ENCODE data around the gene TK2.
A peak's percentile ranks its signal among the peaks of the same experiment; 100 is the strongest.

The TK2 gene

DNA sequence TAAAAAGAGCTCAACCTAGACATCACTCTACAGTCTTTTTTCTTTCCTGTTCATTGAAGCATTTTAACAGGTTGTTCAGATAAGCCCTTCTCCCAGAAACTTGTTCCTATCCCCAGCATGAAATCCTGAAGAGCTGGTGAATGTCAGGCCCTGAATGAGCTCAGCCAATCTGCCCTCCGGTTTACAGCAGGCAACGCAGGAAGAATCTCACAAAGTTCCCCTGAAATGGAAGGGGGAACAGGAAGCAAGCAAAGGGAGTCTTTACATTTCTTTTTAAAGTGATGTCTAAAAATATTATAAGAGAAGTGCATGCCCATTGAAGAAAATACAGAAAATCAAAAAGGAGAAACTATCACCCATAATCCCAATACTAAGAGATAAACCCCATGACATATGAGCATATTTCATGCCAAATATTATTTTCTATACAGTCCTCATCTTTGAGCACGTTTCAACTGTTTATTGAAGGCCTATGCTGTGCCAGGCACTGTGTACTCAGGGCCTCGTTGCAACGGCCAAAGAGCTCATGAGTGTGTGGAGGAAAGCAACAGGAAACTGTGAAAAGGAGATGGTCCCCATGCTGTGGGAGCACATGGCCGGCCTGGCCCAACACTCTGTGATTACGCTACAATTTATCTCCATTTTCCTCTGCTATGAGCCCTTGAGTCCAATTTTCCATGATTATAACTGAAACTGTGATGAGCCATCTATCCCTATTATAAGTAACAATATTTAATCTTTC is 5.7 kb downstream of the TK2 start:
- DNase-seq: no peak

DNA sequence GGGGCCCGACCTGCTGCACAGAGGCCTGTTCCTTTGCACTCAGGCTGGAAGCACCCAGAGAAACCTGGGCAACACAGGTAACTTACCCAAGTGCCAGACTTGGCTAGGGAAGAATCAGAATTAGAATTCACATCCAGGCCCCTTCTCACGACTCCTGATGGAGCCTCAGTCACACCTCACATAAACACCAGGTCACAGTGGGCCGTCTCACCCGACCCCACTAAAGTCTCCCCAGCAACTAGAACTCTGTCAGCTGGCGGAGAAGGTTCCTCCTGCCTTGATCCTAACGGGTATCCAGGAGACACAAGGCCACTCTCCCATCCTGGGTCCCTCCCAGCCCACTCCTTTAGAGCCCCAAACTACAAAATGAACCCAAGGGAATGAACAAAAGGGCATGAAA is 6.4 kb downstream of the TK2 start:
- DNase-seq: no peak

DNA sequence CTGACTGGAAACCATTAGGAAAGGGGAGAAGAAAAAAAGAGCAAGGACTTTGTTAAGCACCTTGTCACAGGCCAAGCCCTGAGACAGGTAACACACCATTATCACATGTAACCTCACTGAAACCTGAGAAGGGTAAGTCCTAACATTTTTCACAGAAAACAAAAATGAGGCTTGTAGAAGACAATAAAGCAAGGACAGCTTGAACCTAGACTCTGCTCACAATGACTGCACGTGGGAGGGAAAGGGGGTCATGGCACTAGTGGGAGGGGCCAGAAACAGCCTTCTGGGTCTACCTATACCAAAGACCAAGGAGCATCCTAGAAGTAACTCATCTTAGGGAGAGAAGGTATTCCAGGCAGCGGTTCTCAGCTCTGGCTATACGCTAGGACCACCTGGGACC is 7.5 kb downstream of the TK2 start:
- no peak for DNase-seq

DNA sequence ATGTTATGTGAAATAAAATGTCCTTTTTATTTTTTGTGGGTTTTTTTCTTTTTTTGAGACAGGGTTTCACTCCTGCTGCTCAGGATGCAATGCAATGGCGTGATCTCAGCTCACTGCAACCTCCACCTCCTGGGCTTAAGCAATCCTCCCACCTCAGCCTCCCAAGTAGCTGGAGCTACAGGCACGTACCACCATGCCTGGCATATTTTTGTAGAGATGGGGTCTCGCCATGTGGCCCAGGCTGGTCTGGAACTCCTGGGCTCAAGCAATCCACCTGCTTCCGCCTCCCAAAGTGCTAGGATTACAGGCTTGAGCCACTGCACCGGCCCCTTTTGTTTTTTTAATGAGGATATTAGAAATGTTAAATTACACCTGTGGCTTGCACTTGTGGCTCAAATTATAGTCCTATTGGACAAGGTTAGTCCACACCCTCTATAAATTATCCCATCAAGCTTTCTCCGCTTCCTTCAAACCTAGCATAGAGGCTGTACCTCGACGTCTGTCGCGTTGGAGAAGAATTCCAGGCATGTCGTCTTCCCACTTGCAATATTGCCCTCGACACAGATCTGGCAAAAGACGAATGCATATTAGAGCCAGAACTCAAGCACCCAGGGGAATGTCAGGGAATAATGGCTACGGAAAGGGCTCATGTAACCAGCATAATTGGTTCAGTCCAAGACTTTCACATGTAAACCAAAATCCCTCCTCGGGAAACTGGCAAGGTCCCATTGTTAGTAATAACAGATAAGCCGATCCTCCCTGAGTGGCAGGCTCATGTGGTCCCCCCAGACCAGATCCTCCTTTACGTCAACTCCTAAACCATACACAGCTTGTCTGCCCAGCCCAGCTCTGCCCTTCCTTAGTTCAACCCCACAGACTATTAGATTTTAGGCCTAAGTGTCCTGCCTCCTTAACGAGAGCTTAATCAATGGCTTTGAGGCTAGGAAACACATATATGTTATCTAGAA is 8.2 kb downstream of the TK2 start:
- DNase-seq: no peak

DNA sequence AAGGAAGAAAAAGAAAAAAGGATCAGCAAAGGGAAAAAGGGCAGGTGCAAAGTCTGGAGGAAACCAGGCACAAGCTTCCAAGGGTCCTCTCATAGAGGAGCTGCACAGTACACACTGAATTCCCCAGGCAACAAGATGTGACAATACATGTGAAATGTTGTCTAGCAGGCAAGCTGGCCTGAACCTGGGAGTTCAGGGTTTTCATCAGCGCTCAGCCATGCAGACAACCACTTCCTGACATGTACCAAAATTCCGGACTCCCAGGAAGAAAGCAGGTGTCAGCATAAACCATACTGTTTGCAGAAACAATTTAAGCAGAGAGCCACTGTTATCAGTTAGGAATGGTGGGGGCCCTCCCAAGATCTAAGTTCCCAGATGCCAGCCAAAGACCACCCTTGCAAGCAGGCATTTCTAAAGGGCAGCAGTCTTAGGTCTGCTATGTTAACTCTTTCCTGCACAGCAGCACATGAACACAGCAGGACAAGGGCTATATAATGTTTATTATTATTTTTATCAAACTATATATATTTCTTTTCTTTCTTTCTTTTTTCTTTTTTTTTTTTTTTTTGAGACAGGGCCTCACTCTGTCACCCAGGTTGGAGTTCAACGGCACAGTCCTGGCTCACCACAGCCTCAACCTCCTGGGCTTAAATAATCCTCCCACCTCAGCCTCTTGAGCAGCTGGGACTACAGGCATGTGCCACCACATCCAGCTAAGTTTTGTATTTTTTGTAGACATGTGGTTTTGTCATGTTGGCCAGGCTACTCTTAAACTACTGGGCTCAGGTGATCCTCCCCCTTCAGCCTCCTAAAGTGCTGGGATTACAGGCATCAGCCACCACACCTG is 10.1 kb downstream of the TK2 start:
- DNase-seq: no peak

DNA sequence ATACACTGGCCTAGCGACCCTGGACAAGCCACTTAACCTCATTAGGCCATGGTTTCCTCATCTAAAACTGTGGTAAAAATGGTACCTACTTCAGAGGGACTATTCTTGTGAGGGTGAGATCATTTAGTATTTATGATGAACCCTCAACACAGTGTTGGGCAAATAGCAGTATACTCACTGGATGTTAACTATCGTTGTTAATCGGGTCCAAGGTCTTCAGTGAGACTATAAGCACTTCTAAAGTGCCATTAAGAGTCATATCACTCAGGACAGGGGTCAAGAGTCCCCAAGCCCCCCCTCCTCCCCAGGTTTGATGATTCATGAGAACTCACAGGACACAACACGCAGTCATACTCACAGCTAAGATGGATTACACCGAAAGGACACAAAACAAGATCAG is 11.0 kb downstream of the TK2 start:
- no peak for DNase-seq

DNA sequence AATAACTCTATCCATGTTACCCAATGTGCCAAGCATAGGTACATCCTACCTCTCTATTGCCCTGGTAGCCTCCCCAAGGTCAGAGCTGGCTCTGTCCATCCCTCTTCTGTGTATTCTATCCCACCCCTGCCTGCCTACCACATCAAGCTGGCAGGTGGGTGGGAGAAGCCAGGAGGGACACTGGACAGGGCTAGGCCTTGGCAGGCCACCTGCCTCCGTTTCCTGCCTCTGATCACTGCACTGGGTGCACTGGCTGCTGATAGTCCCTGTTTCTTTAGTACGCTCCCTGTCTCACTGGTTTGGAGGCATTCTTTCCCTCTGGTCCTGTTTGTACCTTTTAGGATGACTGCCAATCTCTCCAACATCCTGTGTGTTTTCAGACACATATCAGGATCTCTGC is 12.7 kb downstream of the TK2 start:
- no peak for DNase-seq

DNA sequence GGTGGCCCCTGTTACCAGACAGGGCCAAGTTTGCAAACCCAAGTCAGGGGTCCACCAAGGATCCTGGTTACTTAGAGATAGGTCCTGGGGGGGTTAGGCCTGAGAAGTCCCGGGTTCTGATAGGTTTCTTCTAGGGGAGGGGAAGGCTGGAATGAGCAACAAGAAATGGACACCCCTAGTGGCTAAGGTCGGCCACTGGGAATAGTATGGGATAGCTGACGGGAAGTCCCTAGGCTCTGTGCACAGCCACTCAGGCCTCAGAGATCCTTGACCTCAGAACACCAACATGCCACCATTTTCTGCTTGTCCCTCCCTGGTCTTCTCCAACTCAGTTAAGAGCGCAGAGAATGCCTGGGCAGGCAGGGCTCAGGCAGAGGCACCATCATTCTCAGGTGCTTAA is 13.4 kb downstream of the TK2 start:
- no peak for DNase-seq

DNA sequence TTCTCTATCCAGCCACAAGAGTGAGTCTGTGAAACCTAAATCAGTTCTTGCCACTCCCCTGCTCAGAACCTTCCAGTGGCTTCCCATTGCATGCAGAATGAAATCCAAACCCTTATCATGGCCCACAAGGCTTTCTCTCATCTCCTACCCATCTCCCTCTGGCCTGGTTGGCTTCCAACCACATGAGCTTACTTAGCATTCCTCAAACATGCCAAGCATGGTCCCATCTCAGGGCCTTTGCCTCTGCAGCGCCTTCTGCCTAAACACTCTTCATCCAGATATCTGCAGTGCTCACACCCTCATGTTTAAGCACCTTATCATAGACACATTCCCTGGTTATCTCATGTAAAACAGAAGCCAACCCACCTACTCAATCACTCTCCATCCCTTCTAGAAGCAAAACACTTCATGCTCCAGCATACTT is 15.5 kb downstream of the TK2 start:
- DNase-seq: no peak

DNA sequence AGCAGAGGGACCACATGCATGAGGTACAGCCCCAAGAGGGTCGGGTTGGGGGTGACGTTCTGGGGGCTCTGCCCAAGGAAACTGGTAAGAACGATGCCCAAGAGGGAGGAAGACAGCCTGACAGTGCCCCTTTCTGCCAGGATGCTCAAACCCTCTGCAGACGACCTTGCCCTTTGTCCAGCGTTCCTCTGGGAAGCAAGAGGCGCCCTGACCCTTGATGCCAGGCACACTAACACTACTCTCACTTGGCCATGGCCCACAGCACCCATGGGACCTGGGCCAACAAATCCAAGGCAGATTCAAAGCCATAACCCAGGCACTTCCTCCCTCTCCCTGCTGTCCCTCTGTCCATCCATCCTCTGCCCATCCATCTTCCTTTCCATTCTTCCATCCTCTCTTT is 20.4 kb downstream of the TK2 start:
- no peak for DNase-seq

DNA sequence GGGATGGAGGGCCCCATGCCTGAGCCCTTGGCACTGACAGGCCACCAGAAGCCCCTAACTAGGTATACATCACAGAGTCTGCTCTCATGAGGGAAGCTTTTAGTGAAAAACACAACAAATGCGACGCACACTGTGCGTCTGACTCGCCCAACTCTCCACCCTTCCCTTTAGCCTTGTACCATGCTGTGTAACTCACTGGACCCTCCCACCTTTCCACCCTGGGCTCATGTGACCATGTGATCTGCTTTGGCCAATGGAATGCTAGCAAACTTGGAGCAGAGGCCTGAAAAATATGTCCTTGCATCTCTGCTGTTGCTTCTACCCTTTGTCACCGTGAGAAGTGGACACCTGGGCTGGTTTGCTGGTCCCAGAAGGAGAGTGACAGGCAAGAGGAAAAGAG is 21.6 kb downstream of the TK2 start:
- DNase-seq: no peak

DNA sequence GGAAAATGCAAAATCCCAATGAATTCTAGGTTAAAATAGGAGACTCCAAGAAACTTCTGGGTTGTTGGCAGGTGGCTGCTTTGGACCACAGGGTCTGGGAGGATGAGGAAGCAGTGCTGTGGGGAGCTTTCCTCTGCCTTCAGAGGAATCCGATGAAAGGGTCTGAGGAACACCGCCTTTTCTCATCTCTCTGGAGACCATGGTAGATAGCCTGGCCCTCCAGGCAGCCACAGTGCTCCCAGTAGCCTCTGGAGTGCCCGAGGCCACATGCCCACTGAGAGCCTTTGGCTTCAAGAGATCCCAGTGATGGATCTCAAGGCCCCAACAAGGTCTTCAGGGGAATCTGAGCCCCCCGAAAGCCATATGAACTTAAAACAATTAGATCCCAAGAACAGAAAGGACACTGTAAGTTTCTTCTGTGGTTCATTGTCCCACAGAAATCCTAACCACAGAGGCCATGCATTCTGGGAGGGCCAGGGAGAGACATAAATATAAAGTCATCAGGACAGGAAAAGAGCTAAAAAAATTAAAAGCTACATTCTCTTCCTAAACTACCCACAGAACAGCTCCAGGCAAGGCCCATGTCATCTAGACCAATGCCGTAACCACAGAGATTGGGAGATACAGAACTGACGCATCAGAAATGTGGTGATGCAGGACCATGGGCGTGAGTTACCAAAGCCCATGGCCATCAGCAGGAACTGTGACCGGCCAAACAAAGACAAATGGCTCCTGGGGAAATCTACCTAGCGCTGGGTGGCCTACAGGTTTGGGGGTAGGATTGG is 24.3 kb downstream of the TK2 start:
- DNase-seq: no peak

DNA sequence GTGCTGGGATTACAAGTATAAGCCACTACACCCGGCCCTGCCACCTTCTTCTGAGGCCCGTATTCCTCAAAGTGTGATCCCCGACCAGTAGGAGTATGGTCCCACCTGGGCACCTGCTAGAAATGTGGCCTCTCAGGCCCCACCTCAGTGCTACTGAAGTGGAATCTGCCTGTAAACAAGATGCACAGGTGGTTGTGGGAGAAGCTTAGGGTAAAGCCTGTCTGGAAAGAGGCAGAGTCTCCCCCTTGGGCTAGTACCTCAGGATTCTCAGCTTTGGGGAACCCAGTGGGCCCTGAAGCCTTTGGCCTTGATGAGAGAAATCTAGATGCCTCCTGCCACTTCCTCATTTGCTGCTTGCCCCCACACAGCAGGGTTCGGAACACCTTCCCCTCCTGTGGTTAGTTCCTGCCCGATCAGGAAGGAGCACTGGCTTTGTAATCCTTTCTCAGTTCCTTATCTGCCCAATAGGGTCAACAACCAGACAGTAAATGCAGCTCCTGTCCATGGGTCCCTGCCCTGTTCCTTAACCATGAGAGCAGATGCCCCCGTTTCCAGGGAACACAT is 25.2 kb downstream of the TK2 start:
- no peak for DNase-seq

DNA sequence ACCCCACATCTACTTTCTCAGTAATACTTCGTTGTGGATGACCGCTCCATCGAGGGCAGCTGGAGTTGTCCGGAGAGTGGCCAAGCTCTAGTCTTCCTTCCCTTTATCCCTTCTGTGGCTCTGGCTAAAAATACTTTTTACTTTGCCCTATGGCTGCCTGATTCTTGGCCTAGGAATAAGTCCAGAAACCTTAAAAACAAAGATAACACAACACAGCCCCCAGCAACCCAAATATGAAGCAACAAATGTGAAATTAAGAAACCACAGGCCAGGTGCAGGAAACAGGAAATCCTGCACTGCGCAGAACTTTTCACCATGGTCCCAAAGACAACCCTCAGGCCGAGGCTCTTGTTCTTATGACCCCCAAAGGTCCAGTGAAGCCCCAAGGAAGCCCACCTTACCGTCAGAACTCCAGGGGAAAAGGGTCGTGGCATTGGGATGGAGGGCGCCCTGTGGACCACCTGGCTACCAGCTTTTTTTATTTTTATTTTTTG is 26.0 kb downstream of the TK2 start:
- DNase-seq: no peak

DNA sequence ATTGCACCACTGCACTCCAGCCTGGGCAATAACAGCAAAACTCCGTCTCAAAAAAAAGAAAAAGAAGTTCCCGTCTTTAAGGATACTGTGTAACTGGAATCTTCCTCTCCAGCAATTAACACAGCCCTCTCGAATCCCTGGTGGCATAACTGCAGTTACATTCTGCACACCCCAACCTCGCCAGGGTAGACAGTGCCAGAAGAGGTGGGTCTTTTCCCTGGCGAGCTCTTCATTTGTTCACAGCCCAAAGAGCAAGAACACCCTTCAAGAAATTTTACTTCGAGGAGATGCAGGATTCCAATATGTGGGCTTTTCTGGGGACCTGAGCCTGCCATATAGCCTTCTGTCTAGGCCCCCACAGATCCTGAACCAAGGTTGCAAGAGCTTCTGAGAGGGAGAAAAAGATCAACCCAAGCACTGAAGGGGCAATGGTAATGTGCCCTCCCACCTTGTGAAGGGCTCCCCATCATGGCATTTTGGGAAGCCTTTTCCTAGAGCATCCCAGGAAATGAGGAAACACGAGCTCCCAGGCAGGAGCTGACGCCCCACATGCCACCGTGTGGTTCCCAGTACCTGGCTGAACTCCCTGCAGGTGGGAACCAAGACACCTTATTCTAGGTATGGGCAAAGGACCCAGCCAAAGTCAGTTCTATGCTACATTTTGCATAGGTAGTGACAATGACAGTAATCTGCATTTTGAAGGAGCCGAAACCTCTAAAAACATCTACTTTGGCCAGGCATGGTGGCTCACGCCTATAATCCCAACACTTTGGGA is 26.9 kb downstream of the TK2 start:
- no peak for DNase-seq

DNA sequence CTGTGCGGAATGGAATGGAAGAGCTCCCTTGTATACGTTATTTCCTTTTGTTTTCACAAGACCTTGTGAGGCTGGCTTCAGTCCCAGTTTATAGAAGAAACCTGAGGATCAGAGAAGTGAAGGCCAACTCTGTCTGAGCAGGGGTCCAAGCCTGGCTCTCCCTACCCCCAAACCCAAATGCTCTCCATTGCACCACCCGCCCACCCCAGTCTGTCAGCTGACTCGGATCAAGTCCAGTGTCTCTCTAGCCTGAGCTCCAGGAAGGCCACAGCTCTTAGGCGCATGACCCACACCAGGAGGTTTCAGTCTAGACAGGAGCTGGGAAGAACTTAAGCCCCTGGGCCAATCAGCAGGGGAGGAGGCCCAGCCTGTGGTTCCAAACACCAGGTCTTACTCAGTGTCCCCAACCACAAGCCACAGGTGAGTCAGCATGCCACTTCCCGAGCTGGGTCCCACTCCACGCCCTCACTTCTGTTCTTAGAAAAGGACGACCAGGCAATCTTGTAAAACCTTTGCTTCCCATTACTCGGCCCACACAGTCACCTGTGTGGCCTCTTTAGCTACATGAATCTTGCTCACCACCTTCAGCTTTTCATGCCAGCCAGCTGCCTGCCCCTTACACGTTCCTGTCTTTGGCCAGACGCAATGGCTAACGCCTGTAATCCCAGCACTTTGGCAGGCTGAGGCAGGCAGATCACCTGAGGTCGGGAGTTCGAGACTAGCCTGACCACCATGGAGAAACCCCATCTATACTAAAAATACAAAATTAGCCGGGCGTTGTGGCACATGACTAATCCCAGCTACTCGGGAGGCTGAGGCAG is 27.8 kb downstream of the TK2 start:
- peak; percentile 96 for DNase-seq

DNA sequence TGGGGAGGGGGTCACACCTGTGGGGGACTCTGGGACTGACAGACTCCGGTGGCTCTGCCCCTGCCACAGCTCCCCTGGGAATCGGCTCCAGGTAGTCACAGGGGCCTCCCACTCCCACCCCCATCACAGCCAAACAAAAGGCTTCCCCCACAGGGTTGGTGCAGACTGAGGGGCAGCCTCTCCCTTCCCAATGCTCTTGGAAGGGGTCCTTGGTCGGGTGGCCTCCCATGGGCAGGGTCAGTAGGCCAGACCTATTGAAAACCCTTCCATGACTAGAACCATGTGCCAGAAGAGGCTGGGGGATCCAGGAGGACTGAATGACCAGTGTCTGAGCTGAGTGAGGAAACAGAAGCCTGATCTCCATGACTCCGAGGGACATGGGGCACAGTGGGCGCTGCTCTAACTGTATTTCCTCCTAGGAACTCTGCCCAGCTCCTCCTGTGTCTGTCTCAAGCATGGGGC is 28.6 kb downstream of the TK2 start:
- DNase-seq: no peak

DNA sequence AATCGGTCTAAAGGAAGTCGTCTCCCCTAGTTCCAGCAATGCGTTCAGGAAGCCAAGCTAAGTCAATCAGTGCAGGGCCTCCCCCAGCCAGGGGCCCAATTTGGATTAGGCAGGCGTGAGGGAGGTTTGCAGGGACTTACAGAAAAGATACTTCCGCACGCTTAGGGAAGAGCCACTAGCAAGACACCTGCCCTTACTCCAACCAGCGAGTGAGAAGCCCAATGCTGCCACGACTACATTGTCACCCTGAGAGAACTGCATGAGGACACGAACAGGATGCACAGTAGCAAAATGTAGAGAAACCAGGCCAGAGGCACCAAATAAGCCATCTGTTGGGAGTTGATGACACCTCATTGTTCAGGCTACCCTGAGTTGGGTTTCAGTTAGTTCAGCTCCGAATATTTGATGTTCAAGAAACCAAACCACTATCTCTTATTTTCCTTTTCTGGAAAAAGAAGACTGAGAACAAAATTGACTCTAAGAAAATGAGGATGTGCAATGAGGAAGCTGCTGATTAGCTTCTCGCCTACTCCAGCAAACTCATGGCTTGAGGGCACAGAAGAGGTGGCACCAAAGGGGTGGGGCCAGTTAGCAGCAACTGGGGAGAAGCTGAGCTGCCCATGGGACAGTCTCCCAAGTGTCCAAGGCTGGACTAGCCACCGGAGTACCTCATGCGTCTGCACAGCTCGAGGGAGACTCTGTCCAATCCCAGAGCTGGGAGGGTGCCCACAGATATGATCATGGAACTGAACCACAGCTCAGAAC is 29.3 kb downstream of the TK2 start:
- DNase-seq: no peak
